ENCODE measurements around the gene ATG3.
"Not testable (repeated sequence)": the region's sequence is repeated elsewhere in the genome, so short reads cannot be mapped to it uniquely, and the experiment has no call there.

Gene ATG3

DNA sequence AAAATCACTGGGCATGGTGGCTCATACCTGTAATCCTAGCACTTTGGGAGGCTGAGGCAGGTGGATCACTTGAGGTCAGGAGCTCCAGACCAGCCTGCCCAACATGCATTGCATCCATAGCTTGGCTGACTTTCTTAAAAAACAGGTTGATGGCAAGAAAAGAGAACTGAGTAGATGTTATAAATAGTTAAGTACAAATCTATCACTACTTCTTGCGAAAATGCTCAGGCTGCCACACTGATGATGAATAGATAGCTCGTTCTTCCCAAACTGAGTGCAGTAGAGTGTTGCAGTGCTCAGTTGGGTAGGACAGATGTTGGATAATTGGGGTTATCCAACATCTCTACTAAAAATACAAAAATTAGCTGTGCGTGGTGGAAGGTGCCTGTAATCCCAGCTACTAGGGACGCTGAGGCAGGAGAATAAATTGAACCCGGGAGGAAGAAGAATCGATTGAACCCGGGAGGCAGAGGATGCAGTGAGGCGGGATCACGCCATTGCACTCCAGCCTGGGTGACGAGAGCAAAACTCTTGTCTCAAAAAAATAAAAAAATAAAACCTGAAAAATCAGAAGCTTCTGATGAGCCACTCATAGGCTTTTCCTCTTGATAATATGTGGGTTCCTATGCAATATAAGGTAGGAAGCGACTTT, 63.7 kb downstream of the ATG3 start:
- FAIRE-seq = no peak

DNA sequence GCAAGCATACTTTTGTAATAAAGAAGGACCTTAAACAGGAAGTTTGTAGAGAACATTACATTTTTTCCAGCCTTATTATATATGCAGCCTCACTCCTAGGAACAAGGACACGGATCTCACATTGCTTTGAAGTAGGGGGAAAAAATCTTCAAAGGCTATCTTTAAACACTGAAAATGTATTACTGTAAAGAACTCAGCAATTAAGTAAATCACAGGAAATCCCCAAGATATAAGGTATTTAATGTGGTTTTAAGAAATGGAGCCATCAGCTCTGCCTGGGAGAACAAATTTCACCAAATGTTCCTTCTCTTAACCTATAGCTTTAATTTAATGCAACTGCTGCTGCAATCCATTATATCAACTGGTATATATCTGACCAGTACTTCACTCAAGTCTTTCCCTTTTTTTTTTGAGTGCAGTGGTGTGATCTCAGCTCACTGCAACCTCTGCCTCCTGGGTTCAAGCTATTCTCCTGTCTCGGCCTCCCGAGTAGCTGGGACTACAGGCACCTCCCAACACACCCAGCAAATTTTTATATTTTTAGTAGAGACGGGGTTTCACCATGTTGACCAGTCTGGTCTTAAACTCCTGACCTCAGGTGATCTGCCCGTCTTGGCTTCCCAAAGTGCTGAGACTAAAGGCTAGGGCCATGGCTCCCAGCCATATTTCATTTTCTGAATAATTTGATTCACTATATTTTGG, 65.2 kb downstream of the ATG3 start:
- FAIRE-seq = no peak

DNA sequence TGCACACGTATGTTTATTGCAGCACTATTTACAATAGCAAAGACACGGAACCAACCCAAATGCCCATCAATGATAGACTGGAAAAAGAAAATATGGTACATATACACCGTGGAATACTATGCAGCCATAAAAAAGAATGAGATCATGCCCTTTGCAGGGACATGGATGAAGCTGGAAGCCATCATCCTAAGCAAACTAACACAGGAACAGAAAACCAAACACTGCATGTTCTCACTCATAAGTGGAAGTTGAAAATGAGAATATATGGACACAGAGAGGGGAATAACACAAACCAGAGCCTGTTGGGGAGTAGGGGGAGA, 67.4 kb downstream of the ATG3 start:
- not testable (repeated sequence) for FAIRE-seq

DNA sequence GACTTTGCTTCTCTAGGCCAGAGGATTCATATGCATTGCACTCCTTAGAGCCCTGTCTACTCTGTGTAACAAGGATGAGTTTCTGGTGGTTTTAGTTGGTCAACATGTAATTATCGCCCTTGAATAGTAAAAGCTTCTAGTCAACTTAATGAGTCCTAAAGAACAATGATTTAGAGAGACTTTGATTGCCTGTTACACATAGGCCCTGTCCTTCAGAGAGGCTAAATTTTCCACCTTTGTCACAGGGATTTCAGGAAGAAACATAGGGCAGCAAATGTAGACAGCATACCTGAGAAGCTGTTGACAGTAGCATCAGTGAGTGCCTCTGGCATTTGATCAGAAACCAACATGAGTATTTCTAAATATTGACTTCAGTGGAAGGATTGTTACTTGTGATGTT, 69.6 kb downstream of the ATG3 start:
- FAIRE-seq = no peak

DNA sequence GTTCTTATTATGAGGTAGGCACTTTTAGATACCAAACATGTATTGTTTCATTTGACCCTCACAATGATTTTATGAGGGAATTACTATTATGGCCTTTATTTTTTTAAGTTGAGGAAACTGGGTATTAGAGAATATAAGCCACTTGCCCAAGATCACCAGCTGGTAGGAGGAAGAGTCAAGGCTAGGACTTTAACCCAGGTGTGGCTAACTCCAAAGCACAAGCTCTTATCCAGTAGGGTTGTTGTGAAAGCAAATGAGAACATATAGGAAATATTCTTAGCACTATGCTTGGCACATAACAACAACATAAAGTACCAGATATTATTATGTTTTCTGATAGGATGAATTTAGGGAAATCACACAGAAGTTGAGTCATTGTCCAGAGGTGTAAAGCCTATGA, 70.4 kb downstream of the ATG3 start:
- no peak for FAIRE-seq

DNA sequence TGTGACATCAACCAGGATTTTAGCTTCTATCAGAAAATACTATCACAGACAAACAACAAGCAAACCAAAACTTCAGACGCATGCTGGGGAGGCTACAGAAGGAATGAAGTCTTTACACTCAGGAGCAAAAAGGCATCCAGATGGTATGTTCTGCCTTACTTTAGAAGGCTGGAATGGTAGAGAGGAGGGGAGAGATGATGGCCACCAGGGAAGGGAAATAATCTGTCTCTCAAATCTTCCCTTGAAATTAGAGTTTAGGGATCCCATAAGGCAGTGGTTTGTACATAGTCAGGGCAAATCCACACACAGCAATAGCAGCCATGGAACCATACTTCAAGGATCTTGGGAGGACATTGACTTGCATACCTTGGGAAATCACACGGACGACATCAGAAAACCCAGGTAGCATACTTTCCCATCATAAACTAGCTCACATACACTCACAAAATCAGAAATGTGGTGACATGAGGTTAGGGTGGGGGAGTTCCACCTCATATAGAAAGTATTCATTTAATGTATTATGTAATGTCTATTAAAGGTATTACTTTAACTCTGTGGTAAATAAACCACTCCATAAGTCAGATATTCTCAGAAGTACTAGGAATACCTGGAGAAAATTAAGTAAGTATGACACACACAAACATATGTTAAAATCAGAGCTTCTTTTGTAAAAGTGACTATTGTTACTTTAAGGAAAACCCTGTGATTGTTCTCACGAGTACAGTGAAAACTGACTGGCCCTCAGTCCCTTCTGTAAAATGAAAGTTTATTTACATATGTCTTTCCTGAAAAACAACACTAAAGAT, 71.9 kb downstream of the ATG3 start:
- no peak for FAIRE-seq

DNA sequence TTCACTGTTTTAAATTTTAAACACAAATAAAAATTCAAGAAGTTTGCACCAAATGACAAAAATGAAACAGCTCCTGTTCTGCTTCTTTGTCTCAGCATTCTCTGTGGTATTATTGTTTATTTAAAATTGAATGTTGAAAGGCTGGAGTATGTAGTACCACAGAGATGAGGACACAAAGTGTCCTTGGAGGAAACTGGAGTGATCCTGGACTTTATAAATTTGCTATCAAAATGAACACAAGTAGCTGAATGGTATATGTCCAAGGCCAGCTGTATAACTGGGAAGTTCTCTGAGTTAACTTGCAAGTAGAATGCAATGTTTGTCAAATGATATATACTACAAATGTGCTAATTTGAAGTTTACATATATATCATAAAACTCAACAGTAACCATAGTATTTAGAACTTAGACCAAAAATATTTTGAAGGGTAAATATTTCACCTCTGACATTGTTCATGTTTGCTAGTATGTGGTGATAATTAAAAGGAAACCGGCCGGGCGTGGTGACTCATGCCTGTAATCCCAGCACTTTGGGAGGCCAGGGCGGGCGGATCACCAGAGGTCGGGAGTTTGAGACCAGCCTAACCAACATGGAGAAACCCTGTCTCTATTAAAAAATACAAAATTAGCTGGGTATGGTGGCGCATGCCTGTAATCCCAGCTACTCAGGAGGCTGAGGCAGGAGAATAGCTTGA, 74.8 kb downstream of the ATG3 start:
- FAIRE-seq = no peak

DNA sequence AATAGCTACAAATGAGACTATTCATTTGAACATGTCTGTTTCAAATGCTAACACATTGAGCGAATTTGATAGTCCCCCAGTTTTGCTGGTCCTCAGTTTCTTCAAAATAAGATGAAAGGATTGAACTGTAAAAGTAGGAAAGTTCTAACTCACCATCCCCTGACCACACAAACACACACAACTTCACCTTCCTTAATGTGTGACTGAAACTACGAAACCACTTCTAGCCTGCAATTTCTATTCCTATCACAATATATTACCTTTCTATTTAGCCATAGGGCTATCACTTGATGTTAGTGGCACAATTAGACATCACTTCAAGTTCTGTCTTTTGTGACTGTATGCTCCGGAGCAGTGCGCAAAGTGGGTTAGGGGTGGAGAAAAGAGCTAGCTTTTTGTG, 77.4 kb downstream of the ATG3 start:
- FAIRE-seq = no peak

DNA sequence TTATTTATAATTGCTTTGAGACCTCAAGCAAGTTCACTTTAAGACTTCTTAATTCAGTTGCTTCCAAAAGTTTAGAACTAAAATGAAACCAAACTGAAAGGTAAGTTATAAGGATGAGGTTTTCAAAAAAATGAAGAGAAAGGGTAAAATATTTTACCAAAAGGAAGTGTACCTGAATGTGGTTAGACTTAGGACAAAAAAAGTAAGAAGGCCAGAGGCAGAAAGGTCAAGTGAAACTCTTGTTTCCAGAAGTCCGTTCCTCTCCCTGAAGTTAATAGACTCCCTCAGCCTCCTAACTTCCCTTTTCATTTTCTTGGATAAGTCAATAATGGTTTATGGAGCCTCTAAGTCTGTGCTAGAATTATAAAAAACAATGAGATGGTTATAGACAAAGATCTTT, 79.1 kb downstream of the ATG3 start:
- no peak for FAIRE-seq

Measured in TTC549 (cell line).